Measurements from ENCODE around the gene LARP1.

LARP1 gene

GRCh38 chr5:154761046-154761736, 6.0 kb downstream of the LARP1 start:
- DNase-seq (ENCODE audit: low read depth), result no peak

GRCh38 chr5:154762261-154762660, 7.1 kb downstream of the LARP1 start:
- no peak for DNase-seq (ENCODE audit: low read depth)

- no peak for DNase-seq (ENCODE audit: low read depth)
Observed at GRCh38 chr5:154762700-154763099, 7.5 kb downstream of the LARP1 start.

- DNase-seq (ENCODE audit: low read depth), result no peak
Observed at GRCh38 chr5:154764967-154765366, 9.8 kb downstream of the LARP1 start.

GRCh38 chr5:154765396-154765925, 10.3 kb downstream of the LARP1 start:
- no peak for DNase-seq (ENCODE audit: low read depth)

- DNase-seq (ENCODE audit: low read depth), result no peak
Observed at GRCh38 chr5:154766558-154767281, 11.5 kb downstream of the LARP1 start.

GRCh38 chr5:154767576-154767975, 12.4 kb downstream of the LARP1 start:
- no peak for DNase-seq (ENCODE audit: low read depth)

GRCh38 chr5:154768207-154768606, 13.0 kb downstream of the LARP1 start:
- no peak for DNase-seq (ENCODE audit: low read depth)

- DNase-seq (ENCODE audit: low read depth), result no peak
Observed at GRCh38 chr5:154770111-154770510, 14.9 kb downstream of the LARP1 start.

- no peak for DNase-seq (ENCODE audit: low read depth)
Observed at GRCh38 chr5:154771383-154771901, 16.3 kb downstream of the LARP1 start.

GRCh38 chr5:154773326-154773725, 18.1 kb downstream of the LARP1 start:
- DNase-seq (ENCODE audit: low read depth), result no peak

GRCh38 chr5:154776167-154776566, 21.0 kb downstream of the LARP1 start:
- no peak for DNase-seq (ENCODE audit: low read depth)

GRCh38 chr5:154778534-154778933, 23.4 kb downstream of the LARP1 start:
- DNase-seq (ENCODE audit: low read depth), result no peak

- DNase-seq (ENCODE audit: low read depth), result no peak
Observed at GRCh38 chr5:154779105-154779504, 23.9 kb downstream of the LARP1 start.

GRCh38 chr5:154780128-154780527, 25.0 kb downstream of the LARP1 start:
- no peak for DNase-seq (ENCODE audit: low read depth)

GRCh38 chr5:154782326-154782725, 27.1 kb downstream of the LARP1 start:
- DNase-seq (ENCODE audit: low read depth), result no peak

GRCh38 chr5:154782812-154783592, 27.8 kb downstream of the LARP1 start:
- no peak for DNase-seq (ENCODE audit: low read depth)

- no peak for DNase-seq (ENCODE audit: low read depth)
Observed at GRCh38 chr5:154783774-154784460, 28.7 kb downstream of the LARP1 start.

- no peak for DNase-seq (ENCODE audit: low read depth)
Observed at GRCh38 chr5:154784856-154785255, 29.7 kb downstream of the LARP1 start.

- DNase-seq (ENCODE audit: low read depth), result no peak
Observed at GRCh38 chr5:154786414-154786813, 31.2 kb downstream of the LARP1 start.

GRCh38 chr5:154788212-154788611, 33.0 kb downstream of the LARP1 start:
- no peak for DNase-seq (ENCODE audit: low read depth)

GRCh38 chr5:154791535-154791934, 36.4 kb downstream of the LARP1 start:
- DNase-seq (ENCODE audit: low read depth), result no peak
